GM12801 (cell line): ENCODE data around the gene EMILIN3.

Source experiments
- CTCF ChIP-seq: IDR thresholded peaks from one replicate; pipeline ENCODE4 v1.5.1; 2011; ENCODE audit warnings: control low read depth; ENCODE audit not compliant: insufficient read length; ENCODE audit errors: extremely low read depth

Gene EMILIN3

GRCh38 chr20:41387444-41387851, 20.8 kb upstream of the EMILIN3 start:
- no peak for TF ChIP-seq CTCF

GRCh38 chr20:41386502-41387427, 20.1 kb upstream of the EMILIN3 start:
- TF ChIP-seq CTCF, result no peak

- no peak for TF ChIP-seq CTCF
Measured at GRCh38 chr20:41382791-41383305, 16.2 kb upstream of the EMILIN3 start.

- TF ChIP-seq CTCF, result no peak
Measured at GRCh38 chr20:41380551-41381193, 14.1 kb upstream of the EMILIN3 start.

GRCh38 chr20:41379551-41379950, 12.9 kb upstream of the EMILIN3 start:
- no peak for TF ChIP-seq CTCF

- no peak for TF ChIP-seq CTCF
Measured at GRCh38 chr20:41377275-41377674, 10.7 kb upstream of the EMILIN3 start.

DNA sequence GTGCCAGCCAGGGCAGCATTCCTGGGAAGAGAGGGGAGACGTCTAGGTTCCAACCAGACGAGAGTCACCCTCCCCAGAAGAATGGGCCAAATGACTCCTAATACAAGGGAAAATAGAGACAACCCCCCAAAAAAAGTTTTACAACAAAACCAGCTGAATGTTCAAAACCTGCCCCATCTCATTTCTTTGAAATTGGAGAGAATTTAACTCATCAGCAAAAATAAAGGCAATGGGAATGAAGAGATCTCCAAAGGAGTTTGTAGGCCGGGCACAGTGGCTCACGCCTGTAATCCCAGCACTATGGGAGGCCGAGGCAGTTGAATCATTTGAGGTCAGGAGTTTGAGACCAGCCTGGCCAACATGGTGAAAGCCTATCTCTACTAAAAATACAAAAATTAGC, 9.7 kb upstream of the EMILIN3 start:
- no peak for TF ChIP-seq CTCF
